ENCODE data around the gene LURAP1L. TPM values are rescaled to one million over a fixed set of nuclear protein-coding genes. Genes with fewer than 3 reads are reported as not detected.

The LURAP1L gene
- total and polyA plus RNA-seq, 9 of the 15 experiments (the other 6 are each of a cell fraction or from before 2014, with no cell fraction given): 0.06 to 0.28 (median 0.07) TPM; not detected in 4

- no peaks in the 10 kb centered on the region for H3K36me3 ChIP-seq (ENCODE audit: control insufficient read depth, insufficient read depth, low read length)
- BruUV-seq (replicated peaks): no TSS peak
- POLR2A ChIA-PET: interaction anchor here (0.6 kb wide), 1 partner anchor 54 kb away, joined by 3 read pairs; no protein-coding TSS in a partner anchor
- H3K27me3 ChIP-seq (ENCODE audit: control insufficient read depth in 2 of 2, insufficient read depth in 2 of 2, low read length in 2 of 2): no peaks in the 10 kb centered on the region
- in situ Hi-C loops (cut with MboI) (no loop called here), intact Hi-C loops (cut with micrococcal nuclease) (no loop called here)
- DNase-seq (ENCODE audit: extremely low read depth in 1 of 4, low spot score in 3 of 4) (no peak), FAIRE-seq (no peak), ATAC-seq (no peak)
- H3K9me3 ChIP-seq (replicated peaks; ENCODE audit: control insufficient read depth, insufficient read depth, low read depth, low read length): no peaks in the 10 kb centered on the region
- H3K9ac ChIP-seq (ENCODE audit: insufficient read depth in 1 of 2, low read depth in 2 of 2, low read length in 2 of 2): no peak overlapping the region
- CTCF ChIA-PET (ENCODE audit: low intra/inter-chr PET ratio): no interaction called here
- H3K9me1 ChIP-seq (ENCODE audit: control insufficient read depth, insufficient read depth, low read length): no peaks in the 10 kb centered on the region
- H3K4me3 ChIP-seq: no peak overlapping the region
- no peak overlapping the region for H3K4me2 ChIP-seq (ENCODE audit: insufficient read depth, low read length)
- H4K20me1 ChIP-seq (replicated peaks; ENCODE audit: control insufficient read depth, insufficient read depth, low read length): no peaks in the 10 kb centered on the region
- H3K27ac ChIP-seq (ENCODE audit: extremely low read depth, low read depth, low read length): no peak overlapping the region
- WGBS (ENCODE audit: insufficient coverage, low coverage, missing lambda C conversion rate): 0% methylated on average over 2 of the region's 2 CpGs
- no peaks in the 10 kb centered on the region for H3K79me2 ChIP-seq (ENCODE audit: control insufficient read depth, insufficient read depth, low read length)
- peaks cover 0 to 9% of the 10 kb centered on the region in 2 experiments; a peak in 3 of 5 replicates for H3K4me1 ChIP-seq (replicated peaks in 1 of 2; ENCODE audit: control insufficient read depth in 2 of 2, insufficient read depth in 2 of 2, low read length in 2 of 2)
- no peak overlapping the region for H2AFZ ChIP-seq (ENCODE audit: low read depth, low read length)
- TF ChIP-seq TEAD4 (IDR thresholded peaks at IDR 0.05; ENCODE audit: low read length): no peak
- no peak for TF ChIP-seq TEAD4 (CRISPR knock-in tag; IDR thresholded peaks at IDR 0.05; ENCODE audit: borderline replicate concordance)
- TF ChIP-seq ARHGAP35 (IDR thresholded peaks at IDR 0.05; ENCODE audit: partially characterized antibody): no peak
- TF ChIP-seq NCOA1 (IDR thresholded peaks at IDR 0.05; ENCODE audit: low read depth): no peak
- no peak for TF ChIP-seq STAG1 (CRISPR knock-in tag; IDR thresholded peaks at IDR 0.05; ENCODE audit: borderline replicate concordance)
- no peak for TF ChIP-seq MLLT1 (IDR thresholded peaks at IDR 0.05)
- no peak for TF ChIP-seq ZNF3 (CRISPR knock-in tag; IDR thresholded peaks at IDR 0.05)
- no peak for TF ChIP-seq ZNF143 (CRISPR knock-in tag; IDR thresholded peaks at IDR 0.05)
- no peak for TF ChIP-seq IRF9 (tag; IDR thresholded peaks at IDR 0.05)
- no peak for TF ChIP-seq CEBPZ (IDR thresholded peaks at IDR 0.05; ENCODE audit: borderline replicate concordance, low read depth, low read length)
- TF ChIP-seq ZNF174 (CRISPR knock-in tag; IDR thresholded peaks at IDR 0.05): no peak
- no peak for TF ChIP-seq GTF2B (IDR thresholded peaks at IDR 0.05; ENCODE audit: extremely low read depth, insufficient read length)
- TF ChIP-seq ZNF316 (IDR thresholded peaks at IDR 0.05): no peak
- TF ChIP-seq CREB3L1 (IDR thresholded peaks at IDR 0.05; ENCODE audit: borderline replicate concordance, low read depth): no peak
- no peak for TF ChIP-seq ZNF217 (CRISPR knock-in tag; IDR thresholded peaks at IDR 0.05)
These were observed 1.3 kb upstream of the LURAP1L start for GRCh38 chr9:12773562-12773961.
